ENCODE results near the gene NPBWR2. TPM values are rescaled to one million over a fixed set of nuclear protein-coding genes. Genes with fewer than 3 reads are reported as not detected.
A peak's percentile ranks its signal among the peaks of the same experiment; 100 is the strongest.

NPBWR2 gene
- polyA plus RNA-seq, 3 donors = not detected

DNA sequence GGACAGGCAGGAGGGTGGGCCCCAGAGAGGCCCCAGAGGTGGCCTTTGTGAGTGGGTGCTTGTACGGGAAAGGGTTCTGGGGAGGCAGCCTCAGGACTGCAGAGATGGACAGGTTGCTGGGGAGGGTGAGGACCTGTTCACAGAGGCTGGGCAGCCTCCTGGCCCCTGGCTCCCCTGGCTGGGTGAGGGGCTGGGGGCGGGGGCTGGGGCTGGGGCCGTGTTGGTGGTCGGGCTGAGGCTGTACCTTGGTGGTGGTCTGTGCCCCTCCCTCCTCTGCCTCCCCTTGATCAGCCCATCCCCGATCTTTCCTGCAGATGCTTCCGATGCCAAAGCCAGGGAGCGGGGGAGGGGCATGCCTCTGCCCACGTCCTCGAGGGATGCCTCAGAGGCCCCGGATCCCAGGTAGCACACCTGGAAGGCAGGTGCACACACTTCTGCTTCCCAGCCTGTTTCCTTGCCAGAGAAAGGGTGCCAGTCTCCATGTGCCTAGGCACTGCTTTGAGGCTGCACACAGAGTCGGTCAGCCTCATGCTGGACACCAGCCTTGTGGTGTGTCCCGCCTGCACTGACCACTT lies 39.5 kb downstream of the NPBWR2 start:
- Mint-ChIP-seq H3K9me3 (peaks cover 0 to 2% (median 0%) of the 10 kb centered on the region in 7 donors), H3K4me1 (peaks cover 48% of the 10 kb centered on the region), H3K4me3 (no peak overlapping the region), H3K27me3 (ENCODE audit: low read depth in 3 of 3) (peaks cover 0 to 27% (median 12%) of the 10 kb centered on the region in 3 donors), H3K27ac (peak overlapping the region in 1 of 7 donors; percentile 57), H3K36me3 (peaks cover 6 to 11% of the 10 kb centered on the region in 2 donors)
- 76% methylated on average over 8 of the region's 12 CpGs for WGBS (ENCODE audit: insufficient coverage)
- H3K4me1 ChIP-seq (ENCODE audit: control insufficient read depth in 1 of 2, insufficient read depth in 2 of 2, low read length in 2 of 2) = peaks cover 25 to 44% of the 10 kb centered on the region in 2 donors
- intact Hi-C loops (cut with micrococcal nuclease) = loop anchor here in 1 of 2 donors (10.0 kb wide), 1 partner anchor 543 kb away; the partner anchor contains the start of gene PPDPF
- no peak overlapping the region for H3K4me2 ChIP-seq (replicated peaks; ENCODE audit: extremely low read depth, low read length, poor library complexity, severe bottlenecking)
- H4K20me1 ChIP-seq (ENCODE audit: insufficient read depth, low read length) = peaks cover 50% of the 10 kb centered on the region
- peaks cover 4% of the 10 kb centered on the region for H3K79me2 ChIP-seq (ENCODE audit: insufficient read depth, low read length)
- no peak for DNase-seq
- H3K36me3 ChIP-seq (replicated peaks in 1 of 2; ENCODE audit: control insufficient read depth in 1 of 2, insufficient read depth in 2 of 2, low read length in 2 of 2) = peaks cover 8 to 11% of the 10 kb centered on the region in 2 donors
- H3K9ac ChIP-seq (ENCODE audit: insufficient read depth, low read length, poor library complexity, severe bottlenecking) = no peak overlapping the region
- no peaks in the 10 kb centered on the region for H3K27me3 ChIP-seq (ENCODE audit: control insufficient read depth in 2 of 2, insufficient read depth in 2 of 2, low read length in 2 of 2)
- no peak overlapping the region for H3K27ac ChIP-seq (ENCODE audit: low read depth in 1 of 2, low read length in 2 of 2)
- TF ChIP-seq, protein P1, sequence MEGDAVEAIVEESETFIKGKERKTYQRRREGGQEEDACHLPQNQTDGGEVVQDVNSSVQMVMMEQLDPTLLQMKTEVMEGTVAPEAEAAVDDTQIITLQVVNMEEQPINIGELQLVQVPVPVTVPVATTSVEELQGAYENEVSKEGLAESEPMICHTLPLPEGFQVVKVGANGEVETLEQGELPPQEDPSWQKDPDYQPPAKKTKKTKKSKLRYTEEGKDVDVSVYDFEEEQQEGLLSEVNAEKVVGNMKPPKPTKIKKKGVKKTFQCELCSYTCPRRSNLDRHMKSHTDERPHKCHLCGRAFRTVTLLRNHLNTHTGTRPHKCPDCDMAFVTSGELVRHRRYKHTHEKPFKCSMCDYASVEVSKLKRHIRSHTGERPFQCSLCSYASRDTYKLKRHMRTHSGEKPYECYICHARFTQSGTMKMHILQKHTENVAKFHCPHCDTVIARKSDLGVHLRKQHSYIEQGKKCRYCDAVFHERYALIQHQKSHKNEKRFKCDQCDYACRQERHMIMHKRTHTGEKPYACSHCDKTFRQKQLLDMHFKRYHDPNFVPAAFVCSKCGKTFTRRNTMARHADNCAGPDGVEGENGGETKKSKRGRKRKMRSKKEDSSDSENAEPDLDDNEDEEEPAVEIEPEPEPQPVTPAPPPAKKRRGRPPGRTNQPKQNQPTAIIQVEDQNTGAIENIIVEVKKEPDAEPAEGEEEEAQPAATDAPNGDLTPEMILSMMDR (IDR thresholded peaks at IDR 0.05) = no peak
- no peaks in the 10 kb centered on the region for H3K9me3 ChIP-seq (replicated peaks in 1 of 2; ENCODE audit: control insufficient read depth in 1 of 2, insufficient read depth in 1 of 2, low read length in 2 of 2)
- H2AFZ ChIP-seq (ENCODE audit: insufficient read depth, low read depth, low read length, poor library complexity, severe bottlenecking) = no peak overlapping the region
- H3K4me3 ChIP-seq (replicated peaks in 1 of 3; ENCODE audit: low read depth in 2 of 3, low read length in 3 of 3) = no peak overlapping the region

DNA sequence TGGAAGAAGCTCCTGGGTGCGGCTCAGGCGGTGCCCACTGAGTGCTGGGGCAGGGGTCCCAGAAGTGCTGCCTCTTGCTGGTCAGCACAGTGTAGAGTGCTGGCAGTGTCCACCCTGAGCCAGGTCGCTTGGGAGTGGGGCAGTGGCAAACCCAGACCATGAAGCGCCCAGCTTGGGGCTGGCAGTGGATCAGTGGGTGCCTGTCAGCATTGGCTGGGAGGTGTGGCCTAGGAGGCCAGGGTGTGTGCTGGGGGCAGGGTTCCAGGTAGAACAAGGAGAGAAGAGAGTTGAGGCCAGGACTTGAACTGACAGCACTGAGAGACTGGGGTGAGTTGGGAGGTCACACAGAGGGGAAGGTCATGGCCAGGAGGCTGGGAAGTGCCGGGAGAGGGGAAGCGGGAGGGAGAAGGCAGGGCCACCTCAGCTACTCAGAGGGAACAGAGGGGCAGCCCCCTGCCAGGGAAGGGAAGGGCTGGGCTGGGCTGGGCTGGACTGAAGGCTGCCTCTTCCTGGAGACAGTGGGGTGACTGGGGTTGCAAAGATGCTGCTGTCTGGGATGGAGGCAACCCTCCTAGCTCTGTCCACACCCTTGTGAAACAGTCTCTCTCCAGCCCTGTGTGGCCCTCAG lies 40.2 kb downstream of the NPBWR2 start:
- Histone ChIP-seq H3K4me1 (ENCODE audit: control insufficient read depth in 1 of 2, insufficient read depth in 2 of 2, low read length in 2 of 2) (peaks cover 32 to 51% of the 10 kb centered on the region in 2 donors), H3K9me3 (replicated peaks in 1 of 2; ENCODE audit: control insufficient read depth in 1 of 2, insufficient read depth in 1 of 2, low read length in 2 of 2) (no peaks in the 10 kb centered on the region), H2AFZ (ENCODE audit: insufficient read depth, low read depth, low read length, poor library complexity, severe bottlenecking) (no peak overlapping the region), H4K20me1 (ENCODE audit: insufficient read depth, low read length) (peaks cover 43% of the 10 kb centered on the region), H3K4me3 (replicated peaks in 1 of 3; ENCODE audit: low read depth in 2 of 3, low read length in 3 of 3) (no peak overlapping the region), H3K36me3 (replicated peaks in 1 of 2; ENCODE audit: control insufficient read depth in 1 of 2, insufficient read depth in 2 of 2, low read length in 2 of 2) (peaks cover 1 to 4% of the 10 kb centered on the region in 2 donors), H3K27ac (ENCODE audit: low read depth in 1 of 2, low read length in 2 of 2) (no peak overlapping the region), H3K9ac (ENCODE audit: insufficient read depth, low read length, poor library complexity, severe bottlenecking) (no peak overlapping the region), H3K27me3 (ENCODE audit: control insufficient read depth in 2 of 2, insufficient read depth in 2 of 2, low read length in 2 of 2) (no peaks in the 10 kb centered on the region), H3K79me2 (ENCODE audit: insufficient read depth, low read length) (peaks cover 4% of the 10 kb centered on the region), H3K4me2 (replicated peaks; ENCODE audit: extremely low read depth, low read length, poor library complexity, severe bottlenecking) (no peak overlapping the region)
- Mint-ChIP-seq H3K27me3 (ENCODE audit: low read depth in 3 of 3) (peaks cover 0 to 27% (median 12%) of the 10 kb centered on the region in 3 donors), H3K9me3 (peaks cover 0 to 2% (median 0%) of the 10 kb centered on the region in 7 donors), H3K36me3 (peaks cover 1 to 4% of the 10 kb centered on the region in 2 donors), H3K27ac (no peak overlapping the region), H3K4me1 (peaks cover 49% of the 10 kb centered on the region), H3K4me3 (no peak overlapping the region)
- intact Hi-C loops (cut with micrococcal nuclease) = loop anchor here in 1 of 2 donors (10.0 kb wide), 1 partner anchor 542 kb away; the partner anchor contains the start of gene PPDPF
- WGBS (ENCODE audit: insufficient coverage) = 81% methylated on average over 6 of the region's 6 CpGs
- no peak for DNase-seq
- TF ChIP-seq, protein P1 (IDR thresholded peaks at IDR 0.05) = no peak
